ENCODE results near the gene IQGAP2. TPM values are rescaled to one million over a fixed set of nuclear protein-coding genes. Genes with fewer than 3 reads are reported as not detected.
"Not testable (repeated sequence)": the region's sequence is repeated elsewhere in the genome, so short reads cannot be mapped to it uniquely, and the experiment has no call there.

The IQGAP2 gene
- total RNA-seq, 2 experiments from 2014 or later = 90.5 to 117 TPM

GRCh38 chr5:76546497-76547102 is 143.5 kb downstream of the IQGAP2 start:
- no peaks in the 10 kb centered on the region for H3K9me3 Mint-ChIP-seq
- H3K27me3 Mint-ChIP-seq = no peaks in the 10 kb centered on the region
- H3K36me3 Mint-ChIP-seq (ENCODE audit: low read depth) = peaks cover 18% of the 10 kb centered on the region
- H3K4me1 Mint-ChIP-seq = peaks cover 79% of the 10 kb centered on the region
- no peak for DNase-seq
- ChIA-PET POLR2A (interaction anchor here (0.6 to 1.4 kb wide), 2 partner anchors 75 to 144 kb away, joined by 3 to 13 read pairs; partner anchors contain the start of gene IQGAP2), CTCF (interaction anchor here (1.1 to 3.8 kb wide), 4 partner anchors 13 to 144 kb away, joined by 3 to 22 read pairs (median 6); partner anchors contain the start of gene IQGAP2)
- H3K4me3 Mint-ChIP-seq = peak overlapping the region; percentile 65
- H3K27ac Mint-ChIP-seq = peak overlapping the region; percentile 93

GRCh38 chr5:76547242-76547890 is 144.3 kb downstream of the IQGAP2 start:
- POLR2A ChIA-PET = interaction anchor here (0.6 to 1.4 kb wide), 2 partner anchors 76 to 145 kb away, joined by 3 to 13 read pairs; partner anchors contain the start of gene IQGAP2
- Mint-ChIP-seq H3K4me3 (peak overlapping the region; percentile 65), H3K9me3 (no peaks in the 10 kb centered on the region), H3K27me3 (no peaks in the 10 kb centered on the region), H3K36me3 (ENCODE audit: low read depth) (peaks cover 23% of the 10 kb centered on the region), H3K4me1 (peaks cover 72% of the 10 kb centered on the region), H3K27ac (peak overlapping the region; percentile 93)
- CTCF ChIA-PET = interaction anchor here (0.6 to 3.8 kb wide), 7 partner anchors 10 to 358 kb away, joined by 3 to 22 read pairs (median 5); partner anchors contain the start of gene IQGAP2
- DNase-seq = peak; percentile 71

GRCh38 chr5:76547891-76548524 is 144.9 kb downstream of the IQGAP2 start:
- POLR2A ChIA-PET = interaction anchor here (1.4 kb wide), 1 partner anchor 145 kb away, joined by 13 read pairs; the partner anchor contains the start of gene IQGAP2
- CTCF ChIA-PET = interaction anchor here (0.6 to 3.8 kb wide), 7 partner anchors 11 to 359 kb away, joined by 3 to 22 read pairs (median 5); partner anchors contain the start of gene IQGAP2
- H3K4me3 Mint-ChIP-seq = peak overlapping the region; percentile 65

GRCh38 chr5:76548525-76549229 is 145.6 kb downstream of the IQGAP2 start:
- DNase-seq = no peak

More at GRCh38 chr5:76547891-76548524, 144.9 kb downstream of the IQGAP2 start:
- DNase-seq = no peak
- peak overlapping the region; percentile 93 for H3K27ac Mint-ChIP-seq
- H3K36me3 Mint-ChIP-seq (ENCODE audit: low read depth) = peaks cover 26% of the 10 kb centered on the region
- H3K9me3 Mint-ChIP-seq = no peaks in the 10 kb centered on the region
- peaks cover 69% of the 10 kb centered on the region for H3K4me1 Mint-ChIP-seq
- no peaks in the 10 kb centered on the region for H3K27me3 Mint-ChIP-seq

GRCh38 chr5:76550881-76551280 is 147.8 kb downstream of the IQGAP2 start:
- CTCF ChIA-PET, H3K9me3 Mint-ChIP-seq, POLR2A ChIA-PET, H3K27ac Mint-ChIP-seq, H3K27me3 Mint-ChIP-seq, H3K4me3 Mint-ChIP-seq, DNase-seq: not testable (repeated sequence)
- H3K4me1 Mint-ChIP-seq = peaks cover 59% of the 10 kb centered on the region
- H3K36me3 Mint-ChIP-seq (ENCODE audit: low read depth) = peaks cover 31% of the 10 kb centered on the region

More at GRCh38 chr5:76548525-76549229, 145.6 kb downstream of the IQGAP2 start:
- ChIA-PET POLR2A (no interaction called here), CTCF (interaction anchor here (1.4 to 3.8 kb wide), 4 partner anchors 10 to 146 kb away, joined by 3 to 22 read pairs (median 6); partner anchors contain the start of gene IQGAP2)
- no peaks in the 10 kb centered on the region for H3K27me3 Mint-ChIP-seq
- peaks cover 64% of the 10 kb centered on the region for H3K4me1 Mint-ChIP-seq
- H3K27ac Mint-ChIP-seq = peak overlapping the region; percentile 93
- no peak overlapping the region for H3K4me3 Mint-ChIP-seq
- H3K36me3 Mint-ChIP-seq (ENCODE audit: low read depth) = peaks cover 28% of the 10 kb centered on the region
- no peaks in the 10 kb centered on the region for H3K9me3 Mint-ChIP-seq

- Mint-ChIP-seq H3K27ac (no peak overlapping the region), H3K36me3 (ENCODE audit: low read depth) (peaks cover 28% of the 10 kb centered on the region), H3K27me3 (no peaks in the 10 kb centered on the region), H3K4me3 (no peak overlapping the region), H3K4me1 (peaks cover 51% of the 10 kb centered on the region), H3K9me3 (no peaks in the 10 kb centered on the region)
- POLR2A ChIA-PET = no interaction called here
- no peak for DNase-seq
- CTCF ChIA-PET = no interaction called here
Measured at GRCh38 chr5:76552546-76552945, 149.5 kb downstream of the IQGAP2 start.

- no peak for DNase-seq
- no peaks in the 10 kb centered on the region for H3K27me3 Mint-ChIP-seq
- ChIA-PET POLR2A (no interaction called here), CTCF (no interaction called here)
- no peaks in the 10 kb centered on the region for H3K9me3 Mint-ChIP-seq
- H3K4me3 Mint-ChIP-seq = no peak overlapping the region
- H3K36me3 Mint-ChIP-seq (ENCODE audit: low read depth) = peaks cover 32% of the 10 kb centered on the region
- H3K27ac Mint-ChIP-seq = no peak overlapping the region
- peaks cover 44% of the 10 kb centered on the region for H3K4me1 Mint-ChIP-seq
Measured at GRCh38 chr5:76553251-76553650, 150.2 kb downstream of the IQGAP2 start.

- Mint-ChIP-seq H3K27me3 (no peaks in the 10 kb centered on the region), H3K4me1 (peaks cover 26% of the 10 kb centered on the region), H3K4me3 (no peak overlapping the region), H3K9me3 (no peaks in the 10 kb centered on the region), H3K36me3 (ENCODE audit: low read depth) (peaks cover 29% of the 10 kb centered on the region), H3K27ac (no peak overlapping the region)
- ChIA-PET CTCF (no interaction called here), POLR2A (no interaction called here)
- no peak for DNase-seq
Measured at GRCh38 chr5:76555114-76555513, 152.0 kb downstream of the IQGAP2 start.

GRCh38 chr5:76555717-76556116 is 152.6 kb downstream of the IQGAP2 start:
- ChIA-PET CTCF (interaction anchor here (1.2 kb wide), 1 partner anchor 201 kb away, joined by 3 read pairs; no protein-coding TSS in a partner anchor), POLR2A (no interaction called here)
- Mint-ChIP-seq H3K27ac (no peak overlapping the region), H3K9me3 (no peaks in the 10 kb centered on the region), H3K27me3 (no peaks in the 10 kb centered on the region), H3K36me3 (ENCODE audit: low read depth) (peaks cover 27% of the 10 kb centered on the region), H3K4me3 (no peak overlapping the region), H3K4me1 (peaks cover 26% of the 10 kb centered on the region)
- no peak for DNase-seq

- DNase-seq = no peak
- ChIA-PET POLR2A (no interaction called here), CTCF (interaction anchor here (1.2 kb wide), 1 partner anchor 202 kb away, joined by 3 read pairs; no protein-coding TSS in a partner anchor)
- H3K9me3 Mint-ChIP-seq = no peaks in the 10 kb centered on the region
- no peak overlapping the region for H3K4me3 Mint-ChIP-seq
- peaks cover 27% of the 10 kb centered on the region for H3K36me3 Mint-ChIP-seq (ENCODE audit: low read depth)
- H3K4me1 Mint-ChIP-seq = peaks cover 30% of the 10 kb centered on the region
- H3K27ac Mint-ChIP-seq = no peak overlapping the region
- no peaks in the 10 kb centered on the region for H3K27me3 Mint-ChIP-seq
Measured at GRCh38 chr5:76556511-76557221, 153.6 kb downstream of the IQGAP2 start.

- DNase-seq = no peak
- no peaks in the 10 kb centered on the region for H3K27me3 Mint-ChIP-seq
- H3K4me1 Mint-ChIP-seq = peaks cover 16% of the 10 kb centered on the region
- CTCF ChIA-PET = no interaction called here
- POLR2A ChIA-PET = no interaction called here
- H3K9me3 Mint-ChIP-seq = no peaks in the 10 kb centered on the region
- H3K4me3 Mint-ChIP-seq = no peak overlapping the region
- peaks cover 43% of the 10 kb centered on the region for H3K36me3 Mint-ChIP-seq (ENCODE audit: low read depth)
- no peak overlapping the region for H3K27ac Mint-ChIP-seq
Measured at GRCh38 chr5:76560952-76561891, 158.1 kb downstream of the IQGAP2 start.
